ENCODE data around the gene PPFIBP2. TPM values are rescaled to one million over a fixed set of nuclear protein-coding genes. Genes with fewer than 3 reads are reported as not detected.

Gene PPFIBP2
- total and polyA plus RNA-seq, 2 of the 13 experiments (the other 11 are each of a cell fraction or from before 2014, with no cell fraction given), result 15.0 to 52.5 TPM

DNA sequence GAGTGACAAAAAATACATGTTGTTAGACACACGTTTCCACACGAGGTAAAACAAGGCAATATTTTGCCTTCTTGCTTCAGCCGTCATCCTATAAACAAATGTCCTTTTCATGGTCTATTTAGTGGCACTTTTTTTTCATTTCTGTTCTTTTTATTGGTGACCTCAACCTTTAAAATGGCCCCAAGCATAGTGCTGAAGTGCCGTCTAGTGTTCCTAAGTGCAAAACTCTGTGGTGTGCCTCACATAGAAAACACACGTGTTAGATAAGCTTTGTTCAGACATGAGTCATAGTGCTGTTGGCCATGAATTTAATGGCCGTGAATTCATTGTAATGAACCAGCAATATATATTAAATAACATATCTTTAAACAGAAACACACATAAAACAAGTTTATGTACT, 176.8 kb downstream of the PPFIBP2 start:
- TF ChIP-seq RFX5 (IDR thresholded peaks at IDR 0.05; ENCODE audit: low read depth, low read length) (no peak), ZNF230 (CRISPR knock-in tag; IDR thresholded peaks at IDR 0.05) (no peak), FOXO1 (CRISPR knock-in tag; IDR thresholded peaks at IDR 0.05) (no peak), ZMYM2 (CRISPR knock-in tag; IDR thresholded peaks at IDR 0.05) (no peak), MYC (CRISPR knock-in tag; IDR thresholded peaks at IDR 0.05; ENCODE audit: borderline replicate concordance) (no peak)
- TF ChIP-seq, protein P1, sequence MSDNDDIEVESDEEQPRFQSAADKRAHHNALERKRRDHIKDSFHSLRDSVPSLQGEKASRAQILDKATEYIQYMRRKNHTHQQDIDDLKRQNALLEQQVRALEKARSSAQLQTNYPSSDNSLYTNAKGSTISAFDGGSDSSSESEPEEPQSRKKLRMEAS (IDR thresholded peaks at IDR 0.05), result no peak
- TF ChIP-seq, protein P2, sequence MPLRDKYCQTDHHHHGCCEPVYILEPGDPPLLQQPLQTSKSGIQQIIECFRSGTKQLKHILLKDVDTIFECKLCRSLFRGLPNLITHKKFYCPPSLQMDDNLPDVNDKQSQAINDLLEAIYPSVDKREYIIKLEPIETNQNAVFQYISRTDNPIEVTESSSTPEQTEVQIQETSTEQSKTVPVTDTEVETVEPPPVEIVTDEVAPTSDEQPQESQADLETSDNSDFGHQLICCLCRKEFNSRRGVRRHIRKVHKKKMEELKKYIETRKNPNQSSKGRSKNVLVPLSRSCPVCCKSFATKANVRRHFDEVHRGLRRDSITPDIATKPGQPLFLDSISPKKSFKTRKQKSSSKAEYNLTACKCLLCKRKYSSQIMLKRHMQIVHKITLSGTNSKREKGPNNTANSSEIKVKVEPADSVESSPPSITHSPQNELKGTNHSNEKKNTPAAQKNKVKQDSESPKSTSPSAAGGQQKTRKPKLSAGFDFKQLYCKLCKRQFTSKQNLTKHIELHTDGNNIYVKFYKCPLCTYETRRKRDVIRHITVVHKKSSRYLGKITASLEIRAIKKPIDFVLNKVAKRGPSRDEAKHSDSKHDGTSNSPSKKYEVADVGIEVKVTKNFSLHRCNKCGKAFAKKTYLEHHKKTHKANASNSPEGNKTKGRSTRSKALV (CRISPR knock-in tag; IDR thresholded peaks at IDR 0.05), result no peak
- TF ChIP-seq, protein P3, sequence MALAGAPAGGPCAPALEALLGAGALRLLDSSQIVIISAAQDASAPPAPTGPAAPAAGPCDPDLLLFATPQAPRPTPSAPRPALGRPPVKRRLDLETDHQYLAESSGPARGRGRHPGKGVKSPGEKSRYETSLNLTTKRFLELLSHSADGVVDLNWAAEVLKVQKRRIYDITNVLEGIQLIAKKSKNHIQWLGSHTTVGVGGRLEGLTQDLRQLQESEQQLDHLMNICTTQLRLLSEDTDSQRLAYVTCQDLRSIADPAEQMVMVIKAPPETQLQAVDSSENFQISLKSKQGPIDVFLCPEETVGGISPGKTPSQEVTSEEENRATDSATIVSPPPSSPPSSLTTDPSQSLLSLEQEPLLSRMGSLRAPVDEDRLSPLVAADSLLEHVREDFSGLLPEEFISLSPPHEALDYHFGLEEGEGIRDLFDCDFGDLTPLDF (CRISPR knock-in tag; IDR thresholded peaks at IDR 0.05), result no peak
- intact Hi-C loops (cut with micrococcal nuclease; ENCODE audit: unreplicated experiment), result no loop called here
- FAIRE-seq, result no peak
- POLR2A ChIA-PET, result no interaction called here
- Histone ChIP-seq H4K20me1 (ENCODE audit: insufficient read depth, low read length) (no peaks in the 10 kb centered on the region), H3K4me1 (ENCODE audit: insufficient read depth, low read length) (peaks cover 8% of the 10 kb centered on the region; the same call in 1 of the 2 replicates), H3K79me2 (ENCODE audit: insufficient read depth, low read length) (no peaks in the 10 kb centered on the region), H3K9me3 (ENCODE audit: low read length) (no peaks in the 10 kb centered on the region), H3K4me3 (replicated peaks in 1 of 3; ENCODE audit: insufficient read depth in 1 of 3, low read depth in 2 of 3, low read length in 3 of 3) (no peak overlapping the region), H3K27me3 (ENCODE audit: control insufficient read depth in 1 of 2, insufficient read depth in 2 of 2, low read length in 2 of 2) (peaks cover 2 to 25% of the 10 kb centered on the region in 2 experiments; a peak in 3 of 5 replicates), H2AFZ (ENCODE audit: low read length) (no peak overlapping the region), H3K4me2 (ENCODE audit: low read depth, low read length) (no peak overlapping the region), H3K9ac (ENCODE audit: insufficient read depth, low read depth, low read length) (no peak overlapping the region), H3K36me3 (replicated peaks in 1 of 2; ENCODE audit: control insufficient read depth in 1 of 2, insufficient read depth in 2 of 2, low read length in 2 of 2) (no peaks in the 10 kb centered on the region), H3K27ac (ENCODE audit: extremely low read length, insufficient read depth, low read length) (no peak overlapping the region)
- in situ Hi-C loops (cut with HindIII; ENCODE audit: extremely low pct_ligation_motif_present, low pct_unique_long_range_greater_than_20kb), result loop anchor here (25.0 kb wide), 1 partner anchor 328 kb away; no protein-coding TSS in a partner anchor
- no TSS peak for BruUV-seq (replicated peaks)
- ATAC-seq, result no peak
- CTCF ChIA-PET (ENCODE audit: low intra/inter-chr PET ratio, low total read pairs), result no interaction called here
- 6% methylated on average over 5 of the region's 6 CpGs for WGBS (ENCODE audit: low lambda C conversion rate)
- DNase-seq (ENCODE audit: low spot score), result no peak
